Stimulated activated CD4-positive, alpha-beta T cell treated with anti-CD3 and anti-CD28 coated beads, TNF-alpha, amount 100 ng/mL, for 24 hours (primary cell): Measurements from ENCODE around the gene PIGH.
"Not testable (repeated sequence)": the region's sequence is repeated elsewhere in the genome, so short reads cannot be mapped to it uniquely, and the experiment has no call there.

Source experiments
- DNase-seq, 3 experiments: peaks; one replicate each; pipeline ENCODE4 v3.0.0-alpha.2; 2020; ENCODE audit warnings: low read depth in 3 of 3

PIGH gene

DNA sequence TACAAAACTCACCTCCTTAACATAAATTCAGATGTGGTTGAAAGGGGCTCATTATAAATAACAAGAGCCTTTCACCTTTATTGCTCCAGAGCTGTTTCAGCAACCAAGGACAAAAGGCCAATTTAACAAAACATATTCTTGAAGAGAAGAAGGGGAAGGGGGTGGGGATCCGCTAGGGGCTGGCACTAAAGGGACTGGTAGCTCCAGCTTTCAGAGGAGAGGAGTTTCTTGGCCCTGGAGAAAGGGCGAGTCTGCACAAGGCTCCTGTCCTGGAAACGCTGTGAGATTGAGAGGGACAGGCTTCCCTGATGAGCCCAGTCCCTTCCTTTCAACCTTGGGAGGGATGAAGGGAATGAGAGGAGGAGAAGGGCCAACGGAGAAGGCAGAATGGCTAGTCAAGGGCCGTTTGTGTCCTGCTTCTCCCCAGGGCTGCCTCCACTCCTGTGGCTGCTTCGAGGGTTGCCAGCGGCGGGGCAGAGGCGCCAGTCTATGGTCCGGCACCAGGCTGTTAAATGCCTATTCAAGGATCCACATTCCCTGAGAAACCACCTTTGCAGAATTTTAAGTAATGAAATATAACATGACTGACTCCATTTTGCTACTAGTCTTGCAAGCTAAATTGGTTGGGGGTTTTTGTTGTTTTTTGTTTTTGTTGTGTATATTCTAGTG lies 9.7 kb upstream of the PIGH start:
- no peak for DNase-seq

DNA sequence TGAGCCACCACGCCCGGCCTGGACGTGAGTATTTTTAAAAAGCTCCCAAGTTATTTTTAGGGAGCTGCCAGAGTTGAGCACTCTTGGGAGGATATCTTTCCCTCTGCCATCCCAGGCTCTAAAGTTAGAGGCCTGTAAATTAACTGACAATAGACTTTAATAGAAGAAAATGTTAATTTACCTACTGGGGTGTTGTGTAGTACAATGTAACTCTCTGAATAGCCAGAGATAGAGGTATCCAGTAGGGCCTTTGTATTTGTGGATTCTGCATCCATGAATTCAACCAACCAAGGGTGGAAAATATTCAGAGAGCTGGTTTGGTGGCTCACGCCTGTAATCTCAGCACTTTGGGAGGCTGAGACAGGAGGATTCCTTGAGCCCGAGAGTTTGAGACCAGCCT lies 7.6 kb upstream of the PIGH start:
- DNase-seq: no peak

DNA sequence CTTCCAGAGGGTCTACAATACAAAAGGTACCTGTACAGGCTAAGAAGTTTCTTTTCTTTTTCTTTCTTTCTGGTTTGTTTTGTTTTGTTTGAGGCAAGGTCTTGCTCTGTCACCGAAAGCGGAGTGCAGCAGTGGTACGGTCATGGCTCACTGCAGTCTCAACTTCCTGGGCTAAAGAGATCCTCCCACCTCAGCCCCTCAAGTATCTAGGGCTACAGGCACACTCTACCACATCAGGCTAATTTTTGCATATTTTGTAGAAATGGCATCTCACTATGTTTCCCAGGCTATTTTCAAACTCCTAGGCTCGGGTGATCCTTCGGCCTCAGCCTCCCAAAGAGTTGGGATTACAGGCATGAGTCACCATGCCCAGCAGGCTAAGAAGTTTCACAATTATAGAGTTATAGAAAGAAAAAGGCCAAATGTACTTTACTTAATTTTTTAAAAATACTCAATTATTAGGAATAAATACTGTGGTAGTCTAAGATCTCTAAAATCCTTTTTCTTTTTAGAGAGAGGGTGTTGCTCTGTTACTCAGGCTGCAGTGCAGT lies 3.0 kb upstream of the PIGH start:
- no peak for DNase-seq

DNA sequence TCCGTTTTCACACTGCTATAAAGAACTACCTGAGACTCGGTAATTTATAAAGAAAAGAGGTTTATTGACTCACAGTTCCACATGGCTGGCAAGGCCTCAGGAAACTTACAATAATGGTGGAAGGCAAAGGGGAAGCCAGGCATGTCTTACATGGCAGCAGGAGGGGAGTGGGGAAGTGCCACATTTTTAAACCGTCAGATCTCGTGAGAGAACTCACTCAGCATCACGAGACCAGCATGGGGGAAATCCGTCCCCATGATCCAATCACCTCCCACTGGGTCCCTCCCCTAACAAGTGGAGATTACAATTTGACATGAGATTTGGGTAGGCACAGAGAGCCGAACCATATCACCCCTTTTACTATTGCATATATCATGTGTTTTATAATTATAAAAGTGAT lies 2.0 kb upstream of the PIGH start:
- DNase-seq: no peak

DNA sequence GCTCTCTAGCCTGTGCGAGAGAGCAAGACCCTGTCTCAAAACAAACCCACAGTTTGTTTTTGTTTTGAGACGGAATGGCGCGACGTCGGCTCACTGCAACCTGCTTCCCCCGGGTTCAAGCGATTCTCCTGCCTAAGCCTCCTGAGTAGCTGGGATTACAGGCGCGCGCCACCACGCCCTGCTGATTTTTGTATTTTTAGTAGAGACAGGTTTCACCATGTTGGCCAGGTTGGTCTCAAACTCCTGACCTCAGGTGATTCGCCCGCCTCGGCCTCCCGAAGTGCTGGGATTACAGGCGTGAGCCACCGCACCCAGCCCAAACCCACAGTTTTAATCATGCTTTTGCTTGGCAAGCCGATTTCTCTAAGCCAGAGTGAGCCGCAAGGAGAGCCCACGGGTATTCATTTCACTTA lies 500 bp upstream of the PIGH start:
- not testable (repeated sequence) for DNase-seq

DNA sequence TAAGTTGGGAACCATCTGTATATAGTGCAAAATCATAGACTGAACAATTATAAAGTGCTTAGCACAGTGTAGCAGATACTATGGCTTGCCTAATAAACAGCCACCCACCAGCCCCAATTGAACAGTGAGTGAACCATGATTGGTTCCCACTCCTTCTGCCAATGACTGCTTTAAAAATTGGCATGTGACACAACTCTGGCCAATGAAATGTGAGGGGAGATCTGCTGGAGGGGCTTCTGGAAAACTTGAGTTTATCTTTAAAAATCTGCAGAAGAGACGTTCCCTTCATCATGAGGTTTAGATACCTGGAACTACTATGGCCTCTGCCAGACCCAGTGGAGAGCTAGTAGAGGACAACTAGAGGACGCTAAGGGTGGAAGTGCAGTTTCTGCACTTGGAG lies 4.7 kb downstream of the PIGH start:
- DNase-seq: no peak

DNA sequence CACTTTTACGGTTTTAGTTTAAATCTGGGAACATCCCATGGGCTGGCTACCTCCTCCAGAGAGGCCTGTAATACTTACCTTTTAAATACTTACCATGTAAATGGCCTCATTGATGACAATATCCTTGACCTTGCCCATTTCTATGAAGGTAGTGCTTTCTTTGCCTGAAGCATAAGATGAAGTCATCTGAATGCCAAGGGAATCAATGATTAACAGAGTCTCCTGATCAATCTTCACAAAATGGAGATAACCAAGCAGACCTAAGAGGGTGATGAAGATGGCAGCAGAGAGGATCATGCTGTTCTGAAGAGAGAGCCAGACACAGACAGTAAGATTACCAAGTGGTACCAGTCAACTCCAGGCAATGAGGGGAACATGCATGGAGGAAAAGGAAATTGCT lies 6.4 kb downstream of the PIGH start:
- not testable (repeated sequence) for DNase-seq

DNA sequence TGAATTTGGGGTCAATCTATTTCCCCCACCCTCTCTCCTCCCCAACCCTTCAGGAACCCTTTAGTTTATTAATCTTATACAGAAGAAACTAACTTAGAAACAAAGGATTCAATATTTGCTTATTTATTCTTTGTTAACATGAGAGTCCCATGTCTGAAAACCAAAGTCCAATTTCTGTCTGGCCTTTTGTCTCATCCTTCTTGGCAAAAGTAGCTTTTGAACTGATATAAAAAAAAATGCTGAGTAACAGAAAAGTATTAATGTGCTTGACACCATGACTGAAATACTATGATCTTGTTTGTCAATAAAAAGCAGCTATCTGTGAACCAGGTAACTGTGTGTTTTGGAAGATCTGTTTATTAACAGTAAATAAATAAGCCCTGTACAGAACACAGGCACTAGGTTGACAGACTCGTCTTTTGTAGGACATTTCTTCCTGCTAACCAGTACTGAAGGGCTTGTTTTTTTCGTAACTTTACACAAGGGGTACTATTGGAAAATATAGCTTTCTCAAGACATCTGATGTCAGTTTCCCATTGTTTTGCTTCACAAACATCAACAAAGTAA lies 10.8 kb downstream of the PIGH start:
- DNase-seq: no peak

DNA sequence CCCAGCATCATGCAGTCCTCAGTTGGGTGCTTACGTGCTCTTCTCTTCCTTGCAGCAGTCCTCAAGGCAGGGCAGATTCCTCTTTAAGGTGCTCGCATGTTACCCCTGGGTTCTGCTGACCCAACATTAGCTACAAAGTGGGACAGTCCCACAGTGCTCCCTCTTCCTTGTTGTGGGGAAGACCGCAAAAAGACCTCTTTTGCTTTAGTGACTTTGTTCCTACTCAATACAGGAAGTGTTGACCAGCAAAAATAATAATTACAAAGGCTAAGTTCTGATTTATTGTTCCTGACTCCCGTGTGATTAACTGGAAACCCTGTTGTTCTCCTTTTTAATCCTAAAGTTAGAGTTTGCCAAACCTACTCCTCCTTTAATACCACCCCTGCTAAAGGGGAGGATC lies 13.7 kb downstream of the PIGH start:
- DNase-seq: no peak

DNA sequence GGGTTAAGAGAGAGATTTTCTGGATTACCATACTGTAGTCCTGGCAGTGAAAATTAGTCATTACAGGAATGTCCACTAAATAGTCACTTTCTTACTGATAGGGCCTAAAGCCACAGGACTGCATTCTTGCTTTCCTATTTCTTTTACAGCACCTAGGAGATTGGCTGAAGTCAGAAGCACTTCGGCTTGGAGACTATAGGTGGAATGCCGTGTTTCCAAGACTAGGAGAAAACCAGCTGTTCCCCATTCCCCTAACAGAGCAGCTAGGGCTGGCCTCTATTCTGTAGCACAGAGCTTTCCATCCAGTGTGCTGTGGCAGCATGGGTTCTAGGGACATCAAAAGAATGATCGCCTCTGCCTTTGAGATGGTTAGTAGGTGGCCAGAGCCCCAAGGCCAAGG lies 15.1 kb downstream of the PIGH start:
- DNase-seq: no peak

DNA sequence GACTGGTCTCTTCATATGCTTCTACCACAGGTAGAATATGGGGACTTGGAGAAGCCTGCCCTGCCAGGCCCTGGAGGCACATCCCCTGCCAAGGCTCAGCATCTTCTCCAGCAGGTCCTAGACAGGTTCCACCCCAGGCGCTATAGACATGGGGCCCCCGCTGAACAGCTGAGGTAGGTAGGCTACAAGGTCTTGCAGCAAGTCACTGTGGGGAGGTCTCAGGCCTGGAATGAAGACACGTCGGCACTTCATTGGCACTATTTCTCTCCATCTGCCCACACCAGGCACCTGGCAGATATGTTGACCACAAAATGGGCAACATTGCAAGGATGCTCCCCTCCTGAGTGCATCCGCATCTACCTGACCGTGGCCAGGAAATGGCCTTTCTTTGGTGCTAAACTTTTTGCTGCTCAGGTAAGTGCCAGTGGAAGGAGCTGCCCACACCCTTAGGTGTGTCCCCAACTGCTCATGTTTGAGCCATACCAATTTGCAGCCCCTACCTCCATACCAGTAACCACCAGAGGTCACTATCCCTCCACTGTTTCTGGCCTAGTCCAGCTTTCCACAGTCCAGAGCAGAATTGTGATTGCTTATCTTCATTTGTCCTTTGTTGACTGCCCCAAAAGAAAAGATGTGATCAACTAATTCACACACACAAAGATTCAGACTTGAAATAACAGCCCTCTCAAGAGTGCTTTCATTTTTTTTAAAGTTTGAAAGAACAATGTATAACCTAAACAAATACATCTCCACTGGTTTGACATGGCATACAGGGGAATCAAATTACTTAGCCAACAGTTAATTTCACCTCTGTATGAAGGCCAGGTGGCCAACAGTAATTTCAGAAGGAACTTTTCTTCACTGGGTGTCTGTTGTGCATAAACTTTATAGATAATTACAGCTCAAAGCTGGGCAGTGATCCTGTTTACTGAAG lies 16.1 kb downstream of the PIGH start:
- no peak for DNase-seq

DNA sequence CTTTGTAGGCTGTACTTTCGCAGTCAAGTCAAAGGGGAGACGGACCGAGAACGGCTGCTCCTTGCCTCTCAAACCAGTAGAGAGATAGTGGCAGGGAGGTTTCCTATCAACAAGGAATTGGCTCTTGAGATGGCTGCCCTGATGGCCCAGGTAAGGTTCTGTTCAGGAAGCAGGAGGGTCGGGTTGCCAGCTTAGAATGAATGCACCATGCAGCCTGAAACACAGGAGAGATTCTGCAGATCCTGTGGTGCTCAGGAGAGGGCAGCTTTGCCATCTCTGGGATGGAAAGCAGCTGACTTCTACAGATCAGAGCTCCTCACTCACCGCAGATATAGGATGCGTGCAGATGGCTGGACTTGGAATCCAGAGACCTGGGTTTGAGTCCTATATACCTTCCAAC lies 18.0 kb downstream of the PIGH start:
- no peak for DNase-seq

DNA sequence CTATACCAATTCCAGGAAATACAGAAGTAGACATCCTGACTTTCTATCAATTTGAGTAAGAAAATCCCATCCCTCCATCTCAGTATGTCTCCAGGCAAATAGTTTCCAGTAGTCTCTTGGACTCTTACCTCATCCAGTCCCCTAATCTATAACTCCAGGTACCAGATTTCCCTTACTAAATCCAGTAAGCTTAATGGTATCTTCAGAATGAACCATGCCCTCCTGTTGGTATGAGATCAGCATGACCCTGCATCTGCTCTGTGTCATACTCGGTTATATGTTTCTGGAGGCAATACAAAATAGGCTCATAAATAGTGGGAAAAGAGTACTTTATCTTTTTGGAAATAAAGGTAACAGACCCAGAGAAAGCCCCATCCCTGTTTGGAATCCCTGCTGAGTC lies 18.4 kb downstream of the PIGH start:
- no peak for DNase-seq

DNA sequence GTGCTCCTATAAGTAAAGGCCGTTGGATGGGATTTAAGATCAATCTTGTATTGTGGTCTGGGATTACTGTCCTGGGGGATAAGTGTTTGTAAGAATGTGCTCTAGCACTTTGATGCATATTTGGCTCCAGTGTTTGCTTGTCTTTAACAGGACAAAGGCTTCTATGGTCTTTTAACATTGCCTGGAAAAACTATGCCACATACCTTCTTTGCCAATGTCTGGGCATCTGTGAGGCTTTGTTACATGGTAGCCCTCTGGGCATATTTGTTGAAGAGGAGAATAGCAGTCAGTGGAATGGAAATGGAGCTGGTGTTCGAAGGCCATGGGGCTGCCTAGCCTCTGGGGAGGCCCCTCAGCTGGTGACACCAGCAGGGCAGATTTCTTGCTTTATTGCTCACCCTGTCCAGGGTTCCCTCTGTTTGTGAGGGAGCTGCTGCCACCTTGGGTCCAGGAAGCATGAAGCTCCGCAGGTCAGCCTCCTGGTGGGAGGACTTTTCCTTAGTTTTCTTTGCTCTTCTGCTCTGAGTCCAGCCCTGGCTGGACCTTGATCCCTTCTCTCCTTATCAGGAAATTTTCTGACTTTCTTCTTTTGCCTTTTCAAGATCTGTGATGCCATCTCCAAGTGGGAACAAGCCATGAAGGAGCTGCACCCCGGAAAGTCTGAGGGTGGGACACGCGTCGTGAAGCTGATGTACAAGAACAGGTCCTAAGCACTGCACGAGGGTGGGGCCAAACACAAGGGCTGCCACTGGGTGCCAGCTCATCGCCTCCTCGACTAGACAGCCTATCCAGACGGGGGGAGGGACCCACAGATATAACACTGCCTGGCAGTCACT lies 19.5 kb downstream of the PIGH start:
- DNase-seq: no peak

DNA sequence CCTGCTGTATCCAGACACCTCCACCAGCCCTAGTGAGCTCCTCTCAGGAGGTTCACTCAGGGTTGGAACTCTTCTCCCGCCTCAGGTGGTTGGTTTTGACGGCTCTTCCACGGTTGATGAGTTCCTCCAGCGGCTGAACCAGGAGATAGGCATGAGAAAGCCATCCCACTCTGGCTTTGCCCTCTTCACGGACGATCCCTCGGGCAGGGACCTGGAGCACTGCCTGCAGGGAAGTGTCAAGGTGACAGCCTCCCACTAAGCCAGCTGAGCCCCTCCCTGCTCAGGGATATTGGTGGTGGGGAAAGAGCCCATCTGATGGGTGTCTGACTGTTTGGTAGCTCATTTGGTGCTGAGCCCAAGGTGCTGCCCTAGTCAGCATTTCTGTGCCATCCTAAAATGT lies 20.4 kb downstream of the PIGH start:
- no peak for DNase-seq

DNA sequence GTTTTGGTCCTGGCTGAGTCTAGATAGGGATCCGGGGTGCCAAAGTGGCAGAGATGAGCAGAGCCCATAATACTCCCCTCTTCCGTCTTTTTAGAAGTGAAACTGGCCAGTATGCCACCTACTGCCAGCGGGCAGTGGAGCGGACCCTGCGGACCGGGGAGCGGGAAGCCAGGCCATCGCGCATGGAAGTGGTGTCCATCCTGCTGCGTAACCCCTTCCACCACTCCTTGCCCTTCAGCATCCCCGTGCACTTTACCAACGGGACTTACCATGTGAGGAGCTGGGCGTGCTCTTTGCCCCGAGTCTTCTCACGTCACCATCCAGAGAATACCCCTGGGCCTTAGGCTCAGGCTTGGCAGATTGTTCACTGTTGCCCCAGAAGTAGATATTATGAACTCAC lies 21.0 kb downstream of the PIGH start:
- DNase-seq: no peak

DNA sequence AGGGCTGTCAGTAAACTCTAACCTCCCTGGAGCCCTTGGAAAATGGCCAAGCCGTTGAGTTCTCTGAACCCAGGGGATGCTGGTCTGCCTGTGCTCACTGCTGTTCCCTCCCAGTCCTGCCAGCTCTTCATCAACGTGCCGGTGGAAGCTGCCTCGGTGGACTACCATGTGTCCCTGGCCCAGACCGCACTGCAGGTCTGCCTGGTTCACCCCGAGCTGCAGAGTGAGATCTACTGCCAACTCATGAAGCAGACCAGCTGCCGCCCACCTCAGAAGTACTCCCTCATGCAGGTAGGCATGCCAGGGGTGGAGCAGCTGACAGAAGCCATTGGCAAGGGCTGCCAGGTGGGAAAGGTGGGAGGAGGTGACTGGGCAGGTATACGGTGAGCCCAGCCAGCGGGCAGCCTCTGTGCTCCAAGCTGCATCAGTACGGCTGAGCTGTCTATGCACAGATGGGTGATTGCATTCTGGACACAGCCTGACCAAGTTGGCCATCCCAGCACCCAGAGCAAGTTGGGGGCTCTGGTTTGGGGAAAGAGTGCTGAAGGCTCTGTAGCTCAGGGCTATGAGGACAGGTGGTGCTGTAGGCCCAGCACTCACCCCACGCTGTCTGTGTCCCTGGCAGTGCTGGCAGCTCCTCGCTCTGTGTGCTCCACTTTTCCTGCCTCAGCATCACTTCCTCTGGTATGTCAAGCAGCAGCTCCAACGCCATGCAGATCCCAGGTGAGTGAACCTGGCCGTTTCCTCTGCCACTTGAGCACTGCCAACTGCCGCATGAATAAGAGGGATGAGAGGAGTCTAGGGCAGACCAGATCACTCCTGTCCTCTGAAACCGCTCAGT lies 21.9 kb downstream of the PIGH start:
- DNase-seq: no peak

DNA sequence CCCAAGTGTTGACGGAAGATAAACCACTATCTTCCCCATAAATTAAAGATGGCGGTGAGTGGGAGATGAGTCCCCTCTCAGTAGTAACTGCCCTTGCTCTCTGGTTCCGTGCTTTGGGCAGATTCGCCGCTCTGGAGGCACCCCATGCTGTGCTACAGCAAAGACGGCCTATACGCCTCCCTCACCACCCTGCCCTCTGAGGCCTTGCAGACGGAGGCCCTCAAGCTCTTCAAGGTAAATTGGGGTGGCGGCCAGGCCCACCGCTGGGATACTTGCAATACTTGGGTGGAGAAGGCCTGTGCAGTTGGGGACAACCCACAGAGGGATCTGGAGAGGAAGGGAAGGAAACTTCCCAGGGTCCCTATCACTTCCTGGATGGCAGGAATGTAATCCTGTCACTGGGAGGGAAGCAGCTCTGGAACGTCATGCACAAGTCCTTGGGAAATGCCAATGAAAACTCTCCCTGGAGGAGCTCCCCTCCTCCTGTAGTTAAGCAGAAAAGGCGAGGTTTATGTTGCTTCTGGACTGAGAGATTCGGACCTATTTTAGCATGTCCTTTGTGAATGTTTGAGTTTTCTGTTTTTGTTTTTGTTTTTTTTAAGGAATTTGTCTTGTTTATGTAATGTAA lies 22.8 kb downstream of the PIGH start:
- no peak for DNase-seq

DNA sequence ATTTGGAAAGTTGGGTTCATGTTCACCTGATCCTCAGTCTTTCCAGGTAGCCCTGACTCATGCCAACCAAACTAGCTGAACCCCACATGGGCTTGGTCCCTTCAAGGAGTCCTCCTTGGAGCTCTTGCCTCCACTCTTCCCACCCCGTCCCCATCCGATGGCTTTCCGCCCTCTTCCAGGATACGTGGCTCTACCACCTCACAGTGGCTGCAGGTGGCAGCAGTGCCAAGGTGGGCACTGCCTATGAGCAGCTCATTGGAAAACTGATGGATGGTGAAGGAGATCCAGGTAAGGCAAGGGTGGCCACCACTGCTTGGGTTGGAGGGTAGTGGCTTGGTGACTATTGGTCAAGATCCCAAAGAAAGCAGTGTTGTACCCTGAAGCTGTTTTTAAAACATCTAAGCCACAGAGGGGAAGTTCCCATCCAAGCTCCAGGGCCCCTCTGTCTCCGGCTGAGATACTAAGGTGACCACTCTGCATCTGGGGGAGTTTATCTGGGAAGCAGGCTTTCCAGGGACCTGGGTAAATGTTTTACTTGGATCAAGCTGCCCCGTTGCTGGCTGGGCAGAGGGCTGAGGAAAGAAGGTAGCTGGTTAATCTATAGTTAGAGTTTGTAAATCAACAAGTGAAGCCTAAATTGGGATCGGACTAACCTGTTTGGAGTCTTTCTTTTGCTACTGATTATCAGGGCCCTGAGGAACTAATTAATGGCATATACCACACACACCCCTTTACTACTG lies 23.7 kb downstream of the PIGH start:
- DNase-seq: no peak

DNA sequence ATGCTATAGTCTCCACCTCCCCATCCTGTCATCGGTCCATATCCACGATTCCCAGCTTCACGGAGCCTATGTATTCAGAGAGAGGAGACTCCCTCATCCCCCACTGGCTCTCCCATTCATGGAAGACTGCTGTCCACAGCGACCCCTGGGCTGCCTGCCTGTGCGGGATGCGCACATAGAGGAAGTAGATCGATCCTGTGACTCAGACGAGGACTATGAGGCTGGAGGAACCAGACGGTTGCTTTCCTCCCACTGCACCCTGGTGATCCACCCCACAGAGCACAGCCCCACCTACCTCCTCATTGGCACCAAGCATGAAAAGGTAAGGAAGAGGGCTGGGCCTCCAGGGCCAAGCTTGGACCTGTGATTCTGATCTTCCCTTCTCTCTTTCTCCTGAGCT lies 24.4 kb downstream of the PIGH start:
- no peak for DNase-seq
